HepG2 (cell line): ENCODE measurements around the gene CYP2J2. TPM values are rescaled to one million over a fixed set of nuclear protein-coding genes. Genes with fewer than 3 reads are reported as not detected.

Experiments
- ASH2L ChIP-seq: fragments of 300-600, 200-600 bp; sonication (generic); IDR thresholded peaks from 2 replicates; pipeline ENCODE4 v1.7.0; 2017; ENCODE audit warnings: low read depth, mild to moderate bottlenecking, moderate library complexity, mixed read lengths, low read length; ENCODE audit not compliant: insufficient read length
- ATRX ChIP-seq: sonication (generic); formaldehyde crosslinking; IDR thresholded peaks from 2 replicates; pipeline ENCODE4 v1.4.0; 2020; ENCODE audit warnings: missing genetic modification reagents, borderline replicate concordance
- CEBPG ChIP-seq: IDR thresholded peaks from 2 replicates; pipeline ENCODE4 v1.6.1; 2016
- JUND ChIP-seq: sonication (generic); formaldehyde crosslinking; IDR thresholded peaks from 2 replicates; pipeline ENCODE4 v1.8.0; 2022; ENCODE audit warnings: mild to moderate bottlenecking, missing genetic modification reagents
- MIER2 ChIP-seq: IDR thresholded peaks from 2 replicates; pipeline ENCODE4 v1.6.1; 2016; ENCODE audit warnings: missing biosample characterization, missing genetic modification reagents
- MIXL1 ChIP-seq: IDR thresholded peaks from 2 replicates; pipeline ENCODE4 v1.6.1; 2016
- MTA1 ChIP-seq: sonication (generic); formaldehyde crosslinking; IDR thresholded peaks from 2 replicates; pipeline ENCODE4 v1.4.0; 2020; ENCODE audit warnings: missing genetic modification reagents, mild to moderate bottlenecking, borderline replicate concordance
- MZF1 ChIP-seq: sonication (generic); formaldehyde crosslinking; IDR thresholded peaks from 2 replicates; pipeline ENCODE4 v1.8.1; 2023; ENCODE audit warnings: mild to moderate bottlenecking, missing genetic modification reagents, borderline replicate concordance
- RFX1 ChIP-seq: fragments of 450-650 bp; IDR thresholded peaks from 2 replicates; pipeline ENCODE4 v1.6.1; 2017
- SKI ChIP-seq: fragments of 450-650 bp; IDR thresholded peaks from one replicate; pipeline ENCODE4 v1.6.1; 2018; ENCODE audit warnings: mild to moderate bottlenecking; ENCODE audit not compliant: partially characterized antibody
- SPEN ChIP-seq: sonication (generic); formaldehyde crosslinking; IDR thresholded peaks from 2 replicates; pipeline ENCODE4 v1.5.1; 2020; ENCODE audit warnings: low read depth, mild to moderate bottlenecking, missing genetic modification reagents
- ZFP90 ChIP-seq: sonication (generic); formaldehyde crosslinking; IDR thresholded peaks from 2 replicates; pipeline ENCODE4 v1.8.0; 2022; ENCODE audit warnings: missing genetic modification reagents, mild to moderate bottlenecking, inconsistent platforms, borderline replicate concordance
- ZNF124 ChIP-seq: sonication (generic); formaldehyde crosslinking; IDR thresholded peaks from 2 replicates; pipeline ENCODE4 v1.4.0; 2020; ENCODE audit warnings: missing genetic modification reagents
- ZNF333 ChIP-seq: sonication (generic); formaldehyde crosslinking; IDR thresholded peaks from 2 replicates; pipeline ENCODE4 v1.4.0; 2020; ENCODE audit warnings: mild to moderate bottlenecking, missing genetic modification reagents, borderline replicate concordance
- ZNF460 ChIP-seq: sonication (generic); formaldehyde crosslinking; IDR thresholded peaks from 2 replicates; pipeline ENCODE4 v1.5.1; 2020; ENCODE audit warnings: missing genetic modification reagents, mild to moderate bottlenecking, borderline replicate concordance
- ZNF496 ChIP-seq: sonication (generic); formaldehyde crosslinking; IDR thresholded peaks from 2 replicates; pipeline ENCODE4 v1.8.1; 2023; ENCODE audit warnings: mild to moderate bottlenecking, moderate library complexity, missing genetic modification reagents; ENCODE audit not compliant: insufficient replicate concordance
- ZNF772 ChIP-seq: sonication (generic); formaldehyde crosslinking; IDR thresholded peaks from 2 replicates; pipeline ENCODE4 v1.5.0; 2020; ENCODE audit warnings: mild to moderate bottlenecking, missing genetic modification reagents
- polyA plus RNA-seq, 8 experiments: library from polyadenylated mRNA; depleted of rRNA in 3 of 8; stranded (reverse) in 7 of 8; unstranded in 1 of 8; fragments of >200 nt; fragmentation: Illumina TruSeq in 4 of 8; extraction: Trizol in 4 of 8; gene quantifications; 2 replicates each; pipeline versions ENCODE4 v1.2.1 to v1.2.3, GENCODE V29; 2011 to 2016; ENCODE audit warnings: low read depth in 4 of 8, missing spikeins in 1 of 8, mixed read lengths in 1 of 8; ENCODE audit not compliant: insufficient read depth in 1 of 8
- total RNA-seq, 5 experiments: library from RNA; depleted of rRNA; stranded (reverse); fragments of >200 nt; fragmentation: Illumina TruSeq; extraction: Trizol; gene quantifications; 2 replicates each; pipeline ENCODE4 v1.2.3, GENCODE V29; 2016; ENCODE audit warnings: low read depth in 1 of 5
- TF ChIP-seq, protein P1 (sequence below): sonication (generic); formaldehyde crosslinking; IDR thresholded peaks from 2 replicates; pipeline ENCODE4 v1.4.0; 2020; ENCODE audit warnings: missing genetic modification reagents, borderline replicate concordance
- TF ChIP-seq, protein P2 (sequence below): sonication (generic); formaldehyde crosslinking; IDR thresholded peaks from 2 replicates; pipeline ENCODE4 v1.5.0; 2020; ENCODE audit warnings: missing genetic modification reagents
- TF ChIP-seq, protein P3 (sequence below): sonication (generic); formaldehyde crosslinking; conservative IDR thresholded peaks from 2 replicates; pipeline ENCODE4 v1.8.1; 2023; ENCODE audit warnings: missing genetic modification reagents
- TF ChIP-seq, protein P4 (sequence below): IDR thresholded peaks from 2 replicates; pipeline ENCODE4 v1.6.1; 2016; ENCODE audit warnings: mild to moderate bottlenecking, missing biosample characterization, missing genetic modification reagents
- TF ChIP-seq, protein P5 (sequence below): sonication (generic); formaldehyde crosslinking; IDR thresholded peaks from 2 replicates; pipeline ENCODE4 v1.4.0; 2020; ENCODE audit warnings: missing genetic modification reagents

The CYP2J2 gene
- total and polyA plus RNA-seq, 2 of the 13 experiments (the other 11 are each of a cell fraction or from before 2014, with no cell fraction given): 2.1 to 5.9 TPM

DNA sequence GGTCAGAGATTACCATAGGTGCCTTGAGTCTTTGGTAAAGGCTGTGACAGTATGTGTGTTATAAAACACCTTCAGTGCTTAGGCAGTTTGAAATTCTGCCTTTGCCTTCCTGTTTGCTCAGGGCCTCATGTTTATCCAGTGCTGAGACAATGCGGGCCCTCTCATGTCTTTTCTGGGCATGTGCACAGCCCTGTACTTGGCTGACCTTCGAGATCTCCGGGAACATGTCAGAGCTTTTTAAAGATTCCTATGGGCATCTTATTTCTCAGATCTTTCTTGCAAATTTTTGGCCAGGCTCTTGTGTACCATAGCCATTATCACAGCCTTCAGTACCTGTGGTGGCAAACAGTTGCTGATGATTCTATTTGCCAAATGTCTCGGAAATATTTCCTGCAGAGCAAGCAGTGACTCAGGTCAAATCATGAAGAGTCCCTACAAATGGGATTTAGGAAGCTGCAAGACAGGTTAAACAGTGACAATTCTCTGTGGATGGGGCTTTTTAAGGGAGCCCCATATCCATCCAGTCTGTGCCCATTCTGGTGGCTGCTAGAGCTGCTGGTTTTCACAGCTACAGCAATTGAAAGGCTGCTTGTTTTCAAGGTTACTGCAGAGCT lies 69.7 kb downstream of the CYP2J2 start (continued):
- TF ChIP-seq, protein P1, sequence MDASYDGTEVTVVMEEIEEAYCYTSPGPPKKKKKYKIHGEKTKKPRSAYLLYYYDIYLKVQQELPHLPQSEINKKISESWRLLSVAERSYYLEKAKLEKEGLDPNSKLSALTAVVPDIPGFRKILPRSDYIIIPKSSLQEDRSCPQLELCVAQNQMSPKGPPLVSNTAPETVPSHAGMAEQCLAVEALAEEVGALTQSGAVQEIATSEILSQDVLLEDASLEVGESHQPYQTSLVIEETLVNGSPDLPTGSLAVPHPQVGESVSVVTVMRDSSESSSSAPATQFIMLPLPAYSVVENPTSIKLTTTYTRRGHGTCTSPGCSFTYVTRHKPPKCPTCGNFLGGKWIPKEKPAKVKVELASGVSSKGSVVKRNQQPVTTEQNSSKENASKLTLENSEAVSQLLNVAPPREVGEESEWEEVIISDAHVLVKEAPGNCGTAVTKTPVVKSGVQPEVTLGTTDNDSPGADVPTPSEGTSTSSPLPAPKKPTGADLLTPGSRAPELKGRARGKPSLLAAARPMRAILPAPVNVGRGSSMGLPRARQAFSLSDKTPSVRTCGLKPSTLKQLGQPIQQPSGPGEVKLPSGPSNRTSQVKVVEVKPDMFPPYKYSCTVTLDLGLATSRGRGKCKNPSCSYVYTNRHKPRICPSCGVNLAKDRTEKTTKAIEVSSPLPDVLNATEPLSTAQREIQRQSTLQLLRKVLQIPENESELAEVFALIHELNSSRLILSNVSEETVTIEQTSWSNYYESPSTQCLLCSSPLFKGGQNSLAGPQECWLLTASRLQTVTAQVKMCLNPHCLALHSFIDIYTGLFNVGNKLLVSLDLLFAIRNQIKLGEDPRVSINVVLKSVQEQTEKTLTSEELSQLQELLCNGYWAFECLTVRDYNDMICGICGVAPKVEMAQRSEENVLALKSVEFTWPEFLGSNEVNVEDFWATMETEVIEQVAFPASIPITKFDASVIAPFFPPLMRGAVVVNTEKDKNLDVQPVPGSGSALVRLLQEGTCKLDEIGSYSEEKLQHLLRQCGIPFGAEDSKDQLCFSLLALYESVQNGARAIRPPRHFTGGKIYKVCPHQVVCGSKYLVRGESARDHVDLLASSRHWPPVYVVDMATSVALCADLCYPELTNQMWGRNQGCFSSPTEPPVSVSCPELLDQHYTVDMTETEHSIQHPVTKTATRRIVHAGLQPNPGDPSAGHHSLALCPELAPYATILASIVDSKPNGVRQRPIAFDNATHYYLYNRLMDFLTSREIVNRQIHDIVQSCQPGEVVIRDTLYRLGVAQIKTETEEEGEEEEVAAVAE (CRISPR knock-in tag): no peak
- TF ChIP-seq ZNF333 (CRISPR knock-in tag) (no peak), MIER2 (CRISPR knock-in tag) (no peak; the same call in 1 of the 2 replicates), ZNF460 (CRISPR knock-in tag) (no peak), ZNF772 (CRISPR knock-in tag) (no peak), RFX1 (no peak), ZFP90 (CRISPR knock-in tag) (no peak), ZNF124 (CRISPR knock-in tag) (peak; percentile 83), MIXL1 (peak; percentile 64; the same call in 1 of the 2 replicates), SKI (no peak), ATRX (CRISPR knock-in tag) (no peak), ASH2L (peak; percentile 65), MTA1 (CRISPR knock-in tag) (no peak), SPEN (CRISPR knock-in tag) (no peak), CEBPG (CRISPR knock-in tag) (peak; percentile 59), JUND (no peak), ZNF496 (no peak), MZF1 (CRISPR knock-in tag) (no peak)
- TF ChIP-seq, protein P2, sequence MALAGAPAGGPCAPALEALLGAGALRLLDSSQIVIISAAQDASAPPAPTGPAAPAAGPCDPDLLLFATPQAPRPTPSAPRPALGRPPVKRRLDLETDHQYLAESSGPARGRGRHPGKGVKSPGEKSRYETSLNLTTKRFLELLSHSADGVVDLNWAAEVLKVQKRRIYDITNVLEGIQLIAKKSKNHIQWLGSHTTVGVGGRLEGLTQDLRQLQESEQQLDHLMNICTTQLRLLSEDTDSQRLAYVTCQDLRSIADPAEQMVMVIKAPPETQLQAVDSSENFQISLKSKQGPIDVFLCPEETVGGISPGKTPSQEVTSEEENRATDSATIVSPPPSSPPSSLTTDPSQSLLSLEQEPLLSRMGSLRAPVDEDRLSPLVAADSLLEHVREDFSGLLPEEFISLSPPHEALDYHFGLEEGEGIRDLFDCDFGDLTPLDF (CRISPR knock-in tag): no peak
- TF ChIP-seq, protein P3, sequence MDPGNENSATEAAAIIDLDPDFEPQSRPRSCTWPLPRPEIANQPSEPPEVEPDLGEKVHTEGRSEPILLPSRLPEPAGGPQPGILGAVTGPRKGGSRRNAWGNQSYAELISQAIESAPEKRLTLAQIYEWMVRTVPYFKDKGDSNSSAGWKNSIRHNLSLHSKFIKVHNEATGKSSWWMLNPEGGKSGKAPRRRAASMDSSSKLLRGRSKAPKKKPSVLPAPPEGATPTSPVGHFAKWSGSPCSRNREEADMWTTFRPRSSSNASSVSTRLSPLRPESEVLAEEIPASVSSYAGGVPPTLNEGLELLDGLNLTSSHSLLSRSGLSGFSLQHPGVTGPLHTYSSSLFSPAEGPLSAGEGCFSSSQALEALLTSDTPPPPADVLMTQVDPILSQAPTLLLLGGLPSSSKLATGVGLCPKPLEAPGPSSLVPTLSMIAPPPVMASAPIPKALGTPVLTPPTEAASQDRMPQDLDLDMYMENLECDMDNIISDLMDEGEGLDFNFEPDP (CRISPR knock-in tag): no peak
- TF ChIP-seq, protein P4, sequence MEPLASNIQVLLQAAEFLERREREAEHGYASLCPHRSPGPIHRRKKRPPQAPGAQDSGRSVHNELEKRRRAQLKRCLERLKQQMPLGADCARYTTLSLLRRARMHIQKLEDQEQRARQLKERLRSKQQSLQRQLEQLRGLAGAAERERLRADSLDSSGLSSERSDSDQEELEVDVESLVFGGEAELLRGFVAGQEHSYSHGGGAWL (CRISPR knock-in tag): no peak
- TF ChIP-seq, protein P5, sequence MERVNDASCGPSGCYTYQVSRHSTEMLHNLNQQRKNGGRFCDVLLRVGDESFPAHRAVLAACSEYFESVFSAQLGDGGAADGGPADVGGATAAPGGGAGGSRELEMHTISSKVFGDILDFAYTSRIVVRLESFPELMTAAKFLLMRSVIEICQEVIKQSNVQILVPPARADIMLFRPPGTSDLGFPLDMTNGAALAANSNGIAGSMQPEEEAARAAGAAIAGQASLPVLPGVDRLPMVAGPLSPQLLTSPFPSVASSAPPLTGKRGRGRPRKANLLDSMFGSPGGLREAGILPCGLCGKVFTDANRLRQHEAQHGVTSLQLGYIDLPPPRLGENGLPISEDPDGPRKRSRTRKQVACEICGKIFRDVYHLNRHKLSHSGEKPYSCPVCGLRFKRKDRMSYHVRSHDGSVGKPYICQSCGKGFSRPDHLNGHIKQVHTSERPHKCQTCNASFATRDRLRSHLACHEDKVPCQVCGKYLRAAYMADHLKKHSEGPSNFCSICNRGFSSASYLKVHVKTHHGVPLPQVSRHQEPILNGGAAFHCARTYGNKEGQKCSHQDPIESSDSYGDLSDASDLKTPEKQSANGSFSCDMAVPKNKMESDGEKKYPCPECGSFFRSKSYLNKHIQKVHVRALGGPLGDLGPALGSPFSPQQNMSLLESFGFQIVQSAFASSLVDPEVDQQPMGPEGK: peak; percentile 31; the same call in 1 of the 2 replicates
